CD1c-positive myeloid dendritic cell (primary cell): ENCODE results near the gene PPT2.
"Not testable (repeated sequence)": the region's sequence is repeated elsewhere in the genome, so short reads cannot be mapped to it uniquely, and the experiment has no call there.

Source experiments
- DNase-seq: peaks from one replicate; pipeline ENCODE4 v3.0.0-alpha.2; 2016; ENCODE audit errors: extremely low spot score

Gene PPT2

GRCh38 chr6:32204268-32204715 is 50.4 kb downstream of the PPT2 start:
- no peak for DNase-seq

GRCh38 chr6:32208996-32209395 is 55.1 kb downstream of the PPT2 start:
- DNase-seq: no peak

GRCh38 chr6:32210191-32210601 is 56.3 kb downstream of the PPT2 start:
- no peak for DNase-seq

GRCh38 chr6:32211432-32211831 is 57.5 kb downstream of the PPT2 start:
- not testable (repeated sequence) for DNase-seq

- DNase-seq: no peak
Measured at GRCh38 chr6:32212076-32212760, 58.3 kb downstream of the PPT2 start.
